ENCODE results near the gene OAT. TPM values are rescaled to one million over a fixed set of nuclear protein-coding genes. Genes with fewer than 3 reads are reported as not detected.

The OAT gene
- total RNA-seq, 6 experiments from 2014 or later = 126 to 158 (median 137) TPM

DNA sequence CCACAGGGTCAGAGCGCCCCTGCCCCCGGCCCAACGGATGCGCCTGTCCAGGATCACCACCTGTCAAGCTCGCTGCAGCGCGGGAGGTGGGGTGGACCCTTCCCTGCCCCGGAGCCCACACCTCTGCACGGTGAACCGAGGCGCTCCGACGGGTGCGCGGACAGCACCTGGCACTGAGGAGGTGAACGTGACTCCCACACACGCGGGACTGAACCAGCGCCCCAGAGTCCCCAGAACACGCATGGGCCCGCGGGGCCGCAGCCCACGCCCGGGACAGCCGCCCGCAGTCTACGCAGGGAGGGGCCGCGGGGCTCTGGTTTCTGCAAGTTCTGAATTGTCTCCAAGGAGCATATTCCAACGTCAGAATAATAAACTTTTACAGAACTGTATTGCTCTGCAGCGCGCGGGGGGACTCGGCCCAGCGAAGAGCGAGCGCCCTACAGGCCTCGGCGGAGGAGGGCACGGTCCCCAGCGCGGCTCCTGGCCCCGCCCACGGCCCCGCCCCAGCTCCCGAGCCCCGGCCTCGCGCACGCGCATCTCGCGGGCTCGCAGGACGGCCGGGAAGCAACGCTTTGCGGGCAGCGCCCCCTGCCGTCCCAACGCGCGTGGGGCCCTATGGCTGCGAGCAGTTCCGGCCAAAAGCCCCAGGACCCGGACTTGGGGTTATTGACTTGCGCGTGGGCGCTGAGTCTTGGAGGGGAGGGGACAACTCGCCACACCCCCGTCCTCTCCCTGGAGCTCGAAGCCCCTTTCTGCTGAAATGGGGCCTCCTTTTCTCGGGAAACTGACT, 29.7 kb downstream of the OAT start:
- H3K27ac Mint-ChIP-seq = no peak overlapping the region
- peak; percentile 52 for DNase-seq
- H3K27me3 Mint-ChIP-seq (ENCODE audit: insufficient read depth) = peaks cover 12% of the 10 kb centered on the region
- no peaks in the 10 kb centered on the region; the same call in 1 of the 2 replicates for H3K4me1 Mint-ChIP-seq (ENCODE audit: low read depth)
- H3K36me3 Mint-ChIP-seq (ENCODE audit: low read depth) = peaks cover 4% of the 10 kb centered on the region; the same call in 1 of the 2 replicates
- TF ChIP-seq, protein P1, sequence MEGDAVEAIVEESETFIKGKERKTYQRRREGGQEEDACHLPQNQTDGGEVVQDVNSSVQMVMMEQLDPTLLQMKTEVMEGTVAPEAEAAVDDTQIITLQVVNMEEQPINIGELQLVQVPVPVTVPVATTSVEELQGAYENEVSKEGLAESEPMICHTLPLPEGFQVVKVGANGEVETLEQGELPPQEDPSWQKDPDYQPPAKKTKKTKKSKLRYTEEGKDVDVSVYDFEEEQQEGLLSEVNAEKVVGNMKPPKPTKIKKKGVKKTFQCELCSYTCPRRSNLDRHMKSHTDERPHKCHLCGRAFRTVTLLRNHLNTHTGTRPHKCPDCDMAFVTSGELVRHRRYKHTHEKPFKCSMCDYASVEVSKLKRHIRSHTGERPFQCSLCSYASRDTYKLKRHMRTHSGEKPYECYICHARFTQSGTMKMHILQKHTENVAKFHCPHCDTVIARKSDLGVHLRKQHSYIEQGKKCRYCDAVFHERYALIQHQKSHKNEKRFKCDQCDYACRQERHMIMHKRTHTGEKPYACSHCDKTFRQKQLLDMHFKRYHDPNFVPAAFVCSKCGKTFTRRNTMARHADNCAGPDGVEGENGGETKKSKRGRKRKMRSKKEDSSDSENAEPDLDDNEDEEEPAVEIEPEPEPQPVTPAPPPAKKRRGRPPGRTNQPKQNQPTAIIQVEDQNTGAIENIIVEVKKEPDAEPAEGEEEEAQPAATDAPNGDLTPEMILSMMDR (IDR thresholded peaks at IDR 0.05) = peak; percentile 98
- peak overlapping the region; percentile 56 for H3K4me3 Mint-ChIP-seq
- H3K9me3 Mint-ChIP-seq = no peaks in the 10 kb centered on the region

DNA sequence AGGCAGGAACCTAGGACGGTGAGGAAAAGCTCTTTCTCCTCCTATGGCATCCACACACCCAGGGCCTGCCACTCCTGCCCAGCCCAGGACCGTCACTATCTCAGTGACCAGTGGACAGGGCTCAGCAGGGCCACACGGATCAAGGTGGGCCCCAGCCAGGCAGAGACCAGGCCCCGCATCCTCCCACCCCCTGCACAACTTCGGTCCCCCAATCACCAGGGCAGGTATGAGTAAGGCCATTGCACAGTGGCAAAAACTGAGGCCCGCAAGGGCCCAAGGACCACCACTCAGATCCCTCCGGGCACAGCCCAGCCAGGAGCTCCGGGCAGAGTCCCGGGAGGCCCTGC, 30.3 kb downstream of the OAT start:
- Mint-ChIP-seq H3K9me3 (no peaks in the 10 kb centered on the region), H3K4me3 (peak overlapping the region; percentile 41; the same call in 1 of the 2 replicates), H3K4me1 (ENCODE audit: low read depth) (no peaks in the 10 kb centered on the region), H3K27me3 (ENCODE audit: insufficient read depth) (peaks cover 12% of the 10 kb centered on the region), H3K27ac (no peak overlapping the region), H3K36me3 (ENCODE audit: low read depth) (no peaks in the 10 kb centered on the region)
- DNase-seq = no peak
- TF ChIP-seq, protein P1 (IDR thresholded peaks at IDR 0.05) = no peak

DNA sequence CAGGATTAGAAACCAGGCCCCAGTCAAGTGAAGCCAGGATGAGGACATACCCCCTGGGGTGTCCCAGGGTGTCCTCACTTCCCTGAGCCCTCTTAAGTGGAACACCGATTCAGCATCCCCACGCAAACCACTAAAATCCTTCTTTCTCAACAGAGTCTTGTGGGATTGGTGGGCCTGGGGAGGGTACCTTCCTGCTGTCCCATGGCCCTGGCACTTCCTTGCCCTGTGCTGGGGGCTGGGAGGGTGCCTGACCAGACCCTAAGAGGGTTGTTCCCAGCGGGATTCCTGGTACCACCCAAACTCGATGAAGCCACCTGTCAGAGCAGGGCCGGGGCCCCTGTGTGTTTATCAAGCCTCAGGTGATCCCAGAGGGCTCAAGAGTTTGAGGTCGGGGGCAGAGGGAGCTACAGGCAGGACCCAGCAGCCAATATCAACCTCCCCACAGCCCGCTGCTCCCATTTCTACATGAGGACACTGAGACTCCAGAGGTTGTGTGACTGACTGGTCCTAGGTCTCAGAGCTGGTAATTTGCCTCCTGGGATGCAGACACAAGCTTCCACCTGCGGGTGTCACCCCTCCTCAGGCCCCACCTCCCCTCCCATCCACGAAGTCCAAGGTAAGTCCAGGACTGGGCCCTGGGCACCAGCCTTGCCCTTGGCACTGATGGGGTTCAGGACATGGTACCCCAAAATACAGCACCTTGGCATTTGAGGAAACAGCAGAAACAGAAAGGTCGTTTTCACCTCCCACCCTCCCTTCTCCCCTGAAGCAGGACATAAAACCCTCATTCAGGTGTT, 31.4 kb downstream of the OAT start:
- TF ChIP-seq, protein P1 (IDR thresholded peaks at IDR 0.05) = peak; percentile 35; the same call in 1 of the 2 replicates
- DNase-seq = no peak
- Mint-ChIP-seq H3K36me3 (ENCODE audit: low read depth) (no peaks in the 10 kb centered on the region), H3K9me3 (no peaks in the 10 kb centered on the region), H3K4me3 (no peak overlapping the region), H3K27me3 (ENCODE audit: insufficient read depth) (peaks cover 11% of the 10 kb centered on the region), H3K27ac (no peak overlapping the region), H3K4me1 (ENCODE audit: low read depth) (no peaks in the 10 kb centered on the region)

DNA sequence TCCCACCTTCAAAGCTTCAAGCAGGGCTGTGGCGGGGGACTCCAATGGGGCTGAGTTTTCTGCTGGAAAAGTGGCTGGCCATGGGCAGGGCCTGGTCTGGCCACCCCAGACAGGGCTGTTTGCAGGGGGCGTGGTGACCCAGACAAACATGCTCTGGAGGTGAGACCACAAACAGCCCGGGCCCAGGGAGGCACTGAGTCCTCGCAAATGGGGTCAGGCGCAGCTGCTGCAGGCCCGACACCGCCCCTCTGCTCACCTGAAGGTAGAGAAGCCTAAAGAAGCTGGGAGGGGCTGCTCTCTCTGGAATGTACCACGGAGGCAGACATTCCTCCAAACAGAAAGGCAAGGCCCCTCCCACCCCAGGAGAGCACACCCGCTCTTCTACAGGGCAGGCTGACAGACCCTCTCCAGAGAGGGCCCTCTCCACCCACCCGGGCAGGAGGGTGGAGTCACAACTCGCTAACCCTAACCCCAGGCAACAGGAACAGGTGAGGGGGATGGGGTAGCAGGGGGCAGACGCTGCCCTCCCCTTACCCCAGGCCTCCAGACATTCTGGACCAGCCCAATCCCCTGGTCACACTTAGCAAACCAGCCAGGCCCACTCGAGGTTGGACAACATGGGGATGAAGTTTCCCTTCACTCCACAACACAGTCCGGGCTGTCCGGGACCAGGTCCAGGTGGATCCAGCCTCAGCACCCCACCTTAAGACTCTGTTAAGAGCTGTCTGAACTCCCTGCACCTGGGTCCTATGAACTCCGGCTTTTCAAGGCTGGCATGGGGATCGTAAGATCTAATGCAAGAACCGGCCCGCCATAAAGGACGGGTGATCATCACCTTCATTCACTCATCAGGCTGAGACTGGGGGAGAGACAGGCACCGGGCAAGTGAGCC, 32.3 kb downstream of the OAT start:
- Mint-ChIP-seq H3K9me3 (no peaks in the 10 kb centered on the region), H3K27me3 (ENCODE audit: insufficient read depth) (peaks cover 11% of the 10 kb centered on the region), H3K4me3 (no peak overlapping the region), H3K27ac (no peak overlapping the region), H3K4me1 (ENCODE audit: low read depth) (no peaks in the 10 kb centered on the region), H3K36me3 (ENCODE audit: low read depth) (no peaks in the 10 kb centered on the region)
- TF ChIP-seq, protein P1 (IDR thresholded peaks at IDR 0.05) = no peak
- no peak for DNase-seq

DNA sequence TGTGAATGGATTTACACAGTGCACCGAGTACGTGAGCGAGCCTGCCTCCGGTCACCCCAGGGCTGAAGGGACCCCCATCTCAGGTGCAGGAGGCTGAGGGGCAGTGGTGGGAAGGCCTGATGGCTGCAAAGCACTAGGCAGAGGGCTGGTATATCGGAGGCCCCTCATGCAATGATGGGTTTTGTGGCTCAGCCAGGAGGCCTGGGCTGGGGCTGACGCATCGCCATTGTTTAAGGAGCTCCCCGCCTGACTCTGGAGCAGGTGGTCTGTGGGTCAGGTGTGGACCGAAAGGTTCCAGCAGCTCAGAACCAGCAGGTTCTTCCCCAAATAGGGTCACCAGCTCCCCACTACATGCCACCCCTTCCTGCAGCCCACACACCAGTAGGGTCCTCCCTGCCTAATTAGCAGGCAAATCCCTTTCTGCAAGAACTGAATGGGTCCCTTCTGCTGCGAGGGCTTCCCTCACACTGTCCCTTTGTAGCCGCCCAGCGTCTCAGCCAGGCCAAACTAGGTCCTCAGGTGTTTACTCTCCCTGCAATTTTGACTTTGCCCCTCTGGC, 33.0 kb downstream of the OAT start:
- Mint-ChIP-seq H3K27ac (no peak overlapping the region), H3K27me3 (ENCODE audit: insufficient read depth) (peaks cover 13% of the 10 kb centered on the region), H3K4me3 (no peak overlapping the region), H3K36me3 (ENCODE audit: low read depth) (no peaks in the 10 kb centered on the region), H3K4me1 (ENCODE audit: low read depth) (no peaks in the 10 kb centered on the region), H3K9me3 (no peaks in the 10 kb centered on the region)
- TF ChIP-seq, protein P1 (IDR thresholded peaks at IDR 0.05) = no peak
- DNase-seq = no peak

Data from HFFc6 (cell line).